Non-pigmented ciliary epithelial cell (primary cell): ENCODE data around the gene HVCN1.
"Not testable (repeated sequence)": the region's sequence is repeated elsewhere in the genome, so short reads cannot be mapped to it uniquely, and the experiment has no call there.

Source experiments
- DNase-seq: peaks from one replicate; pipeline ENCODE4 v3.0.0-alpha.2; 2010; ENCODE audit warnings: low read depth

Gene HVCN1

GRCh38 chr12:110688446-110689280, at the start of gene HVCN1:
Gene HVCN1, minus strand, starts transcription at chr12:110689115. Its CDS starts 5,870 bp downstream, at chr12:110683245.
- no peak for DNase-seq

- no peak for DNase-seq
These were observed 48.6 kb upstream of the HVCN1 start for GRCh38 chr12:110737532-110737931.

- not testable (repeated sequence) for DNase-seq
These were observed 48.1 kb upstream of the HVCN1 start for GRCh38 chr12:110737016-110737415.

GRCh38 chr12:110733900-110734299, 45.0 kb upstream of the HVCN1 start:
- DNase-seq, result no peak

- DNase-seq, result no peak
These were observed 44.3 kb upstream of the HVCN1 start for GRCh38 chr12:110733089-110733715.

GRCh38 chr12:110732572-110732971, 43.7 kb upstream of the HVCN1 start:
- no peak for DNase-seq

DNA sequence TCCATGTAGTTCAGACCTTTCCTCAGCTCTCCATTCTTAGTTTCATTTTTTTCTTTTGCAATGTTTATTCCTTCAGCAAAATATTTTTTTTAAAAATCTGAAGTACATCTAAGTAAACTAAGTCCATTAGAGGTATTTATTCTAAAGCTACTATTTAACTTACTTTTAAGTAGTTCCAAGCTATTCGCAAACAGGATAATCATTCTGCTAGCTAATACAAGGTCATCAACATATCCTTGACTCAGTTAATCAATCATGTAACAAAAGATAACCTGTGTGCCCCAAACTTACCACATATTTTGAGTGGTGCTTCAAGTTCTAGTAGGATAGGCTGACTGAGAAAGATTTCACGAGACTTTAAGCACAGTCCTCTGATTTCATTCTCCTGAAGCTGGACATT, 42.6 kb upstream of the HVCN1 start:
- no peak for DNase-seq

DNA sequence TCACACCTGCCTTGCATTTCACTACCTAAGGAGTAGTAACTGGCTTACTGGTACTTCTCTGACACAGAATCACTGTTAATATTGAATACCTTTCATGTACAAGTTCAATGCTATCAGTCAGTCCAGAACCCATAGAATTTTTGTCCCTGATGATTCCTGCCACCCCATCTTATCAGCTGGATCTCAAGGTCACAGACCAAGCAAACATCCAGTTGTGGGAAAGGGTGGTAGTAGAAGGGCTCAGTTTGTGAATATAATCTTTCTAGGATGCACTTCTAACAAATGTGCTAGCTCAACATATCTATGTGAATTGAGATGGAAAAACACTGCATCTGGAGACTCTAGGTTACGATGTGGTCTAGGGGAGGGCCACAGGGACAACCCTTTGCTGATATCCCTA, 39.7 kb upstream of the HVCN1 start:
- DNase-seq, result no peak

GRCh38 chr12:110726708-110727369, 37.9 kb upstream of the HVCN1 start:
- no peak for DNase-seq

- no peak for DNase-seq
These were observed 37.1 kb upstream of the HVCN1 start for GRCh38 chr12:110726028-110726427.

GRCh38 chr12:110725267-110725666, 36.4 kb upstream of the HVCN1 start:
- DNase-seq, result no peak

DNA sequence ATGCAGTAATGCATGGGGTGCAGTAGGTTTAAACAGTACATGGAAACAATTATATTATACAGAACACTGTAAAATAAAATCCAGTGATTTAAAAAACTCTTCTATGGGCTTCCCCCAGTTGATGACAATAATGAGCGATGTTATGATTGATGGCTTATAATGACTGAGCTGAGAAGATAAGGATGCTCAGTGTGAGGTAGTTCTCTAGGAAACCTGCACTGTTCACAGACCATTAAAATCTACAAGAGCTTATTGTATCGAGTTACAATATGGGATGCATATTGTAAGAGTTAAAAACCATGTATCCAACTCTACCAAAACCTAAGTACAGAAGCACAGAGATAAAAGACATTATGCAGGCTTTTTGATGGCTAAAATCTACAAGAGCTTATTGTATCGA, 34.0 kb upstream of the HVCN1 start:
- DNase-seq, result not testable (repeated sequence)

DNA sequence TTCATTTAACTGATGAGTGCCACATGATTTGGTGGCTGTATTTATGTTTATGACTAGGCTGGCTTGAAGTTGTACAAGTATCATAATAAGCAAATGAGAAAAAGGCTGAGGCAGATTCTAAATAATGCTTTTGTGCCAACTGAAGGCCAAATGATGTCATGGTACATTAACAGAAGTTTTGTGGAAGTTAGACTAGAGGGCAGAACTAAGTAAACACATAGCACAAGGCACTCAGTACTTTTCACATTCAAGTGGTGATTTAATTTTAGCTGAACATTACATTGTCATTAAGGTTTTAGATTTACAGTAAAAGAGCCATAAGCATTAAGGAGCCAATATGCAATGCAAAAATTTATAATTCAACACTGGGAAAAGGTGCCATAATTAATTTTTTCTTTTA, 32.7 kb upstream of the HVCN1 start:
- no peak for DNase-seq

GRCh38 chr12:110720516-110720915, 31.6 kb upstream of the HVCN1 start:
- DNase-seq, result no peak

GRCh38 chr12:110718222-110718908, 29.4 kb upstream of the HVCN1 start:
- DNase-seq, result no peak

DNA sequence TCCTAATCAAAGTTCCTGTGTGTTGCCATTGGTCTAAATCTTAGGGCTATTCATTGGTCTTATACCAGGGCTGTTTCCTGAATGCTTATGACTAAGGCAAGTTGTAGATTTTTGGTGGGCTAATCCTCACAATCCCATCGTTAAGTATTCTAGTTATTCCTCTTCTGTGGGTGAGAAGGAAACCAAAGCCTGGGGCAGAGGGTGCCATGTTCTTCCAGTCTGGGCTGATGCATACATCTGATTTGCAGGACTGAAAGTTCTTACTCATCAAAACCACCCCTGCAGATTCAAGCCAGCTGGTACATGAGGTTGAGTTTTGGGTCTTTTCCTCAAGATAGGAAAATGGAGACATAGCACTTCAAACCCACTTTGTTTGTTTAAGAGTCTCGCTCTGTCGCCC, 28.1 kb upstream of the HVCN1 start:
- DNase-seq, result no peak

- DNase-seq, result no peak
These were observed 20.0 kb upstream of the HVCN1 start for GRCh38 chr12:110708917-110709316.

GRCh38 chr12:110705309-110705708, 16.4 kb upstream of the HVCN1 start:
- no peak for DNase-seq

DNA sequence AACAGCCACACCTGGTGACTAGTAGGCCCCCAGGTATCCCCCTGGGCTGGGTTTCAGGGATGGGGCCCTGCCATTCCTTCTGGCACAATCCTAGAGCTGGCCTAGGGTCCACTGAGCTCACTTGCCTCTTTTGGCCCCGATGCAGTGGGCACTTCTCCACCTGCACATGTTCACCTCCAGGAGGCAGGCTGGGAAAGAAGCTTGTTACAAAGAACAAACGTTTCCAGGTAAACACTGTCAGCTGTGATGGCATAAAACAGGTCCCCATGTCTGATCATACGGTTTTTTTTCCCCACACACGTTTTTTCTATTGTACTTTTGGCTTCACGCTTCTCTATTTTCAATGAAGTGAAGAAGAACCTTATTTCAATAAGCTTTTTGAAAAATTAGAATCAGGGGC, 15.8 kb upstream of the HVCN1 start:
- no peak for DNase-seq

- no peak for DNase-seq
These were observed 15.3 kb upstream of the HVCN1 start for GRCh38 chr12:110704231-110704630.

DNA sequence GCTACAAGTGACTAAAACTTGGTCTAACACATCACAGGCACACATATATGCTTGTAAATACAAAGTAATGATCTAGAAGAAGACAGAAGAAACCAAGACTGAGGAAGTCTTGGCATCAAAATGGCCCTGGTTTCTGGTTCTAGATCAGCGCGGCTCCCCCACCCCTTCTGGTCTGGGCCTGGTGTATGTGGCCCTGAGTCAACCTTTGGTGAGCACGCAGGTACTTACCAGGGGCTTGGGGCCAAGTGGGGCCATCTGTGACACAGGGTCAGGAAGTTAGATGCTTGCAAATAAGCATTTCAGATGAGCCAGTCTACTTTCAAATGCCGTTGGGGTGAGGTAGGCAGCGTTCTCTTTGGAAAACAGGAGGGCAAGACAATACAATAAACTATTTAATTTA, 13.2 kb upstream of the HVCN1 start:
- DNase-seq, result no peak
